Measurements from ENCODE around the gene AACS. TPM values are rescaled to one million over a fixed set of nuclear protein-coding genes. Genes with fewer than 3 reads are reported as not detected.

The AACS gene
- total and polyA plus RNA-seq, 2 experiments from 2014 or later = 24.2 to 33.2 TPM

GRCh38 chr12:125171267-125171666 is 106.0 kb downstream of the AACS start:
- no peak overlapping the region for H3K4me2 ChIP-seq
- no peaks in the 10 kb centered on the region for H3K79me2 ChIP-seq
- H3K4me1 ChIP-seq (ENCODE audit: insufficient read depth) = no peaks in the 10 kb centered on the region
- H3K4me3 ChIP-seq = no peak overlapping the region
- no peaks in the 10 kb centered on the region for H4K20me1 ChIP-seq (ENCODE audit: insufficient read depth, poor library complexity, severe bottlenecking)
- no peak overlapping the region for H3K27ac ChIP-seq
- TF ChIP-seq EZH2 (IDR thresholded peaks at IDR 0.05; ENCODE audit: borderline replicate concordance) = no peak
- TF ChIP-seq CTCF (IDR thresholded peaks at IDR 0.05; ENCODE audit: poor library complexity) = no peak
- TF ChIP-seq EZH2phosphoT487 (IDR thresholded peaks at IDR 0.05; ENCODE audit: low read depth, severe bottlenecking, unreplicated experiment) = no peak
- no peaks in the 10 kb centered on the region for H3K9me3 ChIP-seq (ENCODE audit: low read depth)
- no peak for DNase-seq (ENCODE audit: low spot score)
- H3K36me3 ChIP-seq (replicated peaks; ENCODE audit: insufficient read depth, low read depth) = no peaks in the 10 kb centered on the region
- H3K27me3 ChIP-seq = peaks cover 5% of the 10 kb centered on the region
- H3K9me2 ChIP-seq (replicated peaks; ENCODE audit: insufficient read depth) = no peaks in the 10 kb centered on the region
- H2AFZ ChIP-seq = no peak overlapping the region
- 74% methylated on average over 3 of the region's 3 CpGs for WGBS (ENCODE audit: low lambda C conversion rate, missing lambda C conversion rate)

- H3K4me1 ChIP-seq (ENCODE audit: insufficient read depth) = no peaks in the 10 kb centered on the region
- no peak overlapping the region for H3K4me3 ChIP-seq
- no peak overlapping the region for H2AFZ ChIP-seq
- H3K79me2 ChIP-seq = no peaks in the 10 kb centered on the region
- DNase-seq (ENCODE audit: low spot score) = no peak
- H3K4me2 ChIP-seq = no peak overlapping the region
- no peaks in the 10 kb centered on the region for H3K9me3 ChIP-seq (ENCODE audit: low read depth)
- no peaks in the 10 kb centered on the region for H3K36me3 ChIP-seq (replicated peaks; ENCODE audit: insufficient read depth, low read depth)
- H3K27ac ChIP-seq = no peak overlapping the region
- WGBS (ENCODE audit: low lambda C conversion rate, missing lambda C conversion rate) = 77% methylated on average over 9 of the region's 9 CpGs
- no peaks in the 10 kb centered on the region for H4K20me1 ChIP-seq (ENCODE audit: insufficient read depth, poor library complexity, severe bottlenecking)
- H3K9me2 ChIP-seq (replicated peaks; ENCODE audit: insufficient read depth) = no peaks in the 10 kb centered on the region
- H3K27me3 ChIP-seq = peaks cover 5% of the 10 kb centered on the region
- no peak for TF ChIP-seq CTCF (IDR thresholded peaks at IDR 0.05; ENCODE audit: poor library complexity)
- TF ChIP-seq EZH2 (IDR thresholded peaks at IDR 0.05; ENCODE audit: borderline replicate concordance) = no peak
- TF ChIP-seq EZH2phosphoT487 (IDR thresholded peaks at IDR 0.05; ENCODE audit: low read depth, severe bottlenecking, unreplicated experiment) = no peak
Measured at GRCh38 chr12:125172231-125172850, 107.1 kb downstream of the AACS start.

- DNase-seq (ENCODE audit: low spot score) = no peak
- no peaks in the 10 kb centered on the region for H4K20me1 ChIP-seq (ENCODE audit: insufficient read depth, poor library complexity, severe bottlenecking)
- no peaks in the 10 kb centered on the region for H3K4me1 ChIP-seq (ENCODE audit: insufficient read depth)
- H3K27ac ChIP-seq = no peak overlapping the region
- H3K36me3 ChIP-seq (replicated peaks; ENCODE audit: insufficient read depth, low read depth) = no peaks in the 10 kb centered on the region
- no peak overlapping the region for H2AFZ ChIP-seq
- TF ChIP-seq EZH2phosphoT487 (IDR thresholded peaks at IDR 0.05; ENCODE audit: low read depth, severe bottlenecking, unreplicated experiment) (no peak), CTCF (IDR thresholded peaks at IDR 0.05; ENCODE audit: poor library complexity) (no peak), EZH2 (IDR thresholded peaks at IDR 0.05; ENCODE audit: borderline replicate concordance) (no peak)
- no peaks in the 10 kb centered on the region for H3K9me2 ChIP-seq (replicated peaks; ENCODE audit: insufficient read depth)
- H3K79me2 ChIP-seq = no peaks in the 10 kb centered on the region
- H3K27me3 ChIP-seq = peaks cover 5% of the 10 kb centered on the region
- H3K4me2 ChIP-seq = no peak overlapping the region
- no peak overlapping the region for H3K4me3 ChIP-seq
- H3K9me3 ChIP-seq (ENCODE audit: low read depth) = no peaks in the 10 kb centered on the region
Measured at GRCh38 chr12:125175576-125175975, 110.3 kb downstream of the AACS start.

Measured in hepatocyte (in vitro differentiated cells).